Measurements from ENCODE around the gene FAM72A.
"Not testable (repeated sequence)": the region's sequence is repeated elsewhere in the genome, so short reads cannot be mapped to it uniquely, and the experiment has no call there.

The FAM72A gene

DNA sequence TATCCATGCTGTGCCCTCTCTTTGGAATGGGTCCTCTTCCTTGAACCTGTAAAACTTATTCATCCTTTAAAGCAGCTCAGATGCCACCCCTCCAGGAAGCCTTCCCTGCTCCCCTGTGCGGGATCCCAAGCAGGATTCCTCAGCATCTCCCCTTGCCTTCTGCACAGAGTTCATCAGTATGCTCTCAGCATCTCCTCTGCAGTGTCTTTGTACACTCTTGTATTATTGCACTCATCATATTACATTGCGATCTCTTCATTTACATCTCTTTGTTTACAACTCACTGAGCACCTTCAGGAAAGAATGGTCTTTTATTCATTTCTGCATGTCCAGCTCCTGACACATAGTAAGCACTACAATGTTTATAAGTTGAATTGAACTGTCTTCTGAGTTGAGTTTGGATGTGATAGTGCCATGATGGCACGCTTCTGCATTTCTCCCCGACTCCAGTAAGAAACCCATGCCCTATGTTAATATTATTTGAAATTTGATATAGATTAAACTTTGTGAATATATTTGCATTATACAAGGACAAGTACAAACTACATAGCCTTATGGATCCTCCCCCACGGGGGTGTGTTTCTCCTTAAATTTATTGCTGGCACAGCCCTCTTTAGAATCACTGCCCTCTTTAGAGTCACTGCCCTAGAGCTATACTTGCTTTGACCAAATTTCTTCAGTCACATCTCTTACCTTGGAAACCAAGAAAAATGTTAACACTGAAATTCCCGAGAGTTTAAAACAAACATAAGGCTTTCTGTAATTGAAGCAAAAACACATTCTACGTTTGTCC, 13.2 kb upstream of the FAM72A start:
- DNase-seq: not testable (repeated sequence)

DNA sequence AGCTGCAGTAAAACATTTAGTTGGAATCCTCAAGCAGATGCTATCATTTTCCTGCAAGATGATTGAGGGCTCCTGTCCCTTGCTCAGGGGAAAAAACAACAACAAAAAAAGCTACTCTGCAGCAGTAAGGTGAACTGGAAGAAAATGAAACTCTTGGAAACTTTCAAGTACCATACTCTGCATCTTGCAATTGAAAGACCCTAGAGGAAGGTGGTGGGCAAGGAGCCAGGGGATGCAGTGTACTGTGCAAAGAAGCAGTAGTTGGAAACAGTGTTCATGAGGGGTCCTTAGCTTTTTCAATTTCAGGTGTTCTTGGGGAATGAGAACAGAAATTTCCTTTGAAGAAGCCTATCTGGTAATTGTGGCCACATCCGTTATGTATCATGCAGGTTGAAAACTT, 8.2 kb upstream of the FAM72A start:
- not testable (repeated sequence) for DNase-seq

DNA sequence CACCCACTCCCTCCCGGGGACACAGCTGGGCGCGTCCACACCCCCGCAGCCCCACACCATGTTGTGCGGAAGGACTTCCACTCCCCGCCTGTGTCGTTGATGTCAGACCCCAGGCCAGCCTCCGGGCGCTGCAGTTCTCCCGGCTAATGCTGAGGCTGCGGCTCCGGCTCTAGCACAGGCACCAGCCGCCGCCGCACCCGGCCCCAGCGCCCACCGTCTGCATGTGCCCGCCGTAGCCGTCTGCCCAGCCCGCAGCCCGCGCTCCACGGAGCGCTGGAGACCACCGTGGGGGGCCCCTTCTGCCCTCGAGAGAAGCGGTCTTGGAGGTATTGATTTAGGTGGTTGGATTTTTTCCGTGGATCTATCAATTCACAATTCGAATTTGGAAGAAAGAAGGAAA, 2.9 kb upstream of the FAM72A start:
- DNase-seq: peak; percentile 4

DNA sequence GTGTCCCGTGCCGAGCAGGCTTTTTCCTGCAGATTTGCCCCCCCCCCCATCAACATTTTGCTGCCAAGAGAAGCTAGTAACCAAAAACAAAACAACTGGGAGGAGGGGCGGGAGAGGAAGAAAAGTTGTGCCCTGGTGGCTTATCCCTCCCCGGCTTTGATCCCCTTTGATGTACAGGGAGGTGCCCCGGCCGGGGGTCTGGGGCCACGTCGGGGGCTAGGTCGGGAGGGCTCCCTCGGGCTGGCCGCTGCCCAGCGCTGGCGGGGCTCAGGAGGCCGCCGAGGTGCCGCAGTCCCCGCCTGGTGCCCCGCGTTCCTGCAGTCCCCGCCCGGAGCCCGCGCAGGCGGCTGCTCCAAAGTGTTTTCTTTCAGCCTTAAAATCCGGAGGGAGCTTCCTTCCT, 2.2 kb upstream of the FAM72A start:
- DNase-seq: not testable (repeated sequence)

DNA sequence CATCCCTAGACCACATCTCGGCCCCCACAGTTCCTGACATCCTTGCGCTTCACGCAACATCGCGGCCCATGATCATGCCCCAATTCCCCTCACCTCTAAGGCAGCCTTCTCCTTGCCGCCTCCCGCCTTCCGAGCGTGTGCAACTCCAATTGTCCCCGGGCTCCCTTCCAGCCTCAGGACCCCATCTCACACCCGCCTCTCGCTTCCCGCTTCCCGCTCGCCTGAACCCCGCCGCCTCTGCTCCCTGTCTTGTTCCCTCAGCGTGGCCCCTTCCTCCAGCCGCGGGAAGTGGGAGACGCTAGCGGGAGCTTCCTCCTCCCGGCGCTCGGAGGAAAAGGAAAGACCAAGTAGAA, 1.5 kb upstream of the FAM72A start:
- not testable (repeated sequence) for DNase-seq

DNA sequence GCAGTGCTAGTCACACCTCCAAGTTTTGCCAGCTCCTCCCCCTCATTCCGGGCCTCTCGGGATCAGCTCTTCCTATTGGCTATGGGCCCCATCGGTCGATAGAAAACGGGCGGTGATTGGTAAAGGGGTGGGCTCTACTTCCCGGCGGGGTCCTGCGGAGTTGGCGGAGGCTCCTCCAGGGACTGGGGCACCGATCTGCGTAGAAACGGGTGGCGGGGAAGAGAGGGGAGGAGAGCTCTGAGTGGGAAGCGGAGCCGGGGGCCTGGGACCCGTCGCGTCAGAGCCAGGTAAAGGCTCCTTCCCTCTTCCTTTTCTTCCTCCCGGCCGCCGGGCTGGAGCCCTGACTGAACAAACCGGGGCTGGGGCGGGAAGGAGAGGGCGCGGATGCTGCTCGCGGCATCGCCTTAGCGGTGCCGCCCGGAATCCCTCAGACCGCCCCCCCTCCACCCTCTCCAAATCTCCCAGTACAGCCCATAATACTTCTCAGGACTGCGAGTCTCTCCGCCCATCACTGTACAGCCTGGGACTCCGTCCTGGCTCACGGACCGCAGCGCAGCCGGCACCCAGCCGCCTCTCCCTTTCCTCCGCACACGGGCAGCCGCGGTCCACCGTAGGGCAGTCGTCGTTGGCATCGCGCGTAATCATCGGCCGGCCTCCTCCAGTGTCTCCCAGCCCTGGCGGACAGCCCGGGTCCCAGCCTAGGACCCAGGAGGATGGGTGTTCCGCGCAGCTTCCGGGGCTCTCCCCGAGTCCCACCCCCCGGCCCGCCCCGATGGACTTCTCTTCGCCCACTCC, 922 bp upstream of the FAM72A start, which contains the start of gene SRGAP2:
TSS of gene SRGAP2 (plus strand) at position 178 of the 795 bp plus-strand sequence. CDS start 2,430 bp downstream, outside the sequence.
- not testable (repeated sequence) for DNase-seq

DNA sequence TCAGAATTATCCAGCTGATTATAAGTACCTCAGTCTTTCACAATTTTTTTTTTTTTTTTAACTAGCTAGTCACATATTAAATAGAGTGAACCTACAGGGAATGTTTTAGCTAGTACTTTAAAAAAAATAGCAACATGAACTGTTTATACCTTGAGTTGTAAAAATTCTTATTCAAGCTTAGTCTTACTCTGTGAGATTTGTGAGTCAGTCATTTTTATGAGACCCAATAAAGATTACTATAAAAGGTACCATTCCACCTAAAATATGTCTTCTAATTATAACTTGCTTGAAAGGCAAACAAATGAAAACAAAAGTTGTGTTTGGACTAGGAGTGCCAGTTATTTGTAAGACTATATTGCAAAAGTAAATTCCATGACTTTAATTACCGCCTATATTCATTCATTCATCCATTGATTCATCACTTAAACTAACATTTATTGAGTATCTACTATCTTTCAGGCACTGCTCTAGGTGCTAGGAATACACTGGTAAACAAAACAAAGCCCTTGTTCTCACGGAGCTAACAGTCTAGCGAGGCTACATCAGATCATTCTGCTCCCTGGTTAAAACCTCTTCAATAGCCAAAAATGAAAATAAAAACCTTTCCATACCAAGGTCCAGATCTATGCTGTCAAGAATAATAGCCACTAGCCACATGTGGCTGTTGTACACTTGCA, 5.8 kb downstream of the FAM72A start:
- DNase-seq: not testable (repeated sequence)

DNA sequence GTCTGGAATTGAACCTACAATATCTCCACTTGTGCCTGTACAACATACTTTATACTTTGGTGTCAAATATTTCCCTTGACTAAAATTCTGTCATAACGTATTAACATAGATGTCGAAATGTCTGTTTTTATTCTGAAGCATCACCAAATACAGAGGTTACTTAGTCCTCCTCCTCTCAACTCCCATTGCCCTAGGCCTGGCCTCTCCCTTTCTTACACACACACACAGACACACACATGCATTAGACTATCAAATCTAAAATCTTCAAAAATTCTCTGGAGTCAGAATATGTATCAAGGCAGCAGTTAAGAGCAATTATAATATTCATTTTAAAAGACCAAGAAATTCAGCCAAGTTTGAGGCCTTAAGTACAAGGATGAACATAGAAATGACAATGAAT, 7.5 kb downstream of the FAM72A start:
- not testable (repeated sequence) for DNase-seq

DNA sequence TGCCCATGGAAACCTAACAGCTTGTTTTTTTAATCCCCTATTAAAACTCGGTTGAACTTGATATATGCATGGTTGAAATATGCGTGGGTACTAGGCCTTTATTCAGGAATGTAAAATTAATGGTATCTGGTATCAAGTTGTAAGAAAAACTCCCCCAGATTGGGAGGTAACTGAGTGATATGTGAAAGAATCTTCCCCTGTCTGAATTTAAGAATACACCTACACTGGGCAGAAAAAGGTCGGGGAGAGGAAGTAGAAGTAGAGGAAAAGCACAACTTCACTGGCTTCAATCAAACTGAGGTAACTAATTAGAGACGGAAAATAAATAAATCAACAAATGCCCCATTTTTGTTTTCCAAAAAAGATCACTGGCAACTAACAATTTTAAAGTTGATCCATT, 15.8 kb downstream of the FAM72A start:
- DNase-seq: not testable (repeated sequence)

DNA sequence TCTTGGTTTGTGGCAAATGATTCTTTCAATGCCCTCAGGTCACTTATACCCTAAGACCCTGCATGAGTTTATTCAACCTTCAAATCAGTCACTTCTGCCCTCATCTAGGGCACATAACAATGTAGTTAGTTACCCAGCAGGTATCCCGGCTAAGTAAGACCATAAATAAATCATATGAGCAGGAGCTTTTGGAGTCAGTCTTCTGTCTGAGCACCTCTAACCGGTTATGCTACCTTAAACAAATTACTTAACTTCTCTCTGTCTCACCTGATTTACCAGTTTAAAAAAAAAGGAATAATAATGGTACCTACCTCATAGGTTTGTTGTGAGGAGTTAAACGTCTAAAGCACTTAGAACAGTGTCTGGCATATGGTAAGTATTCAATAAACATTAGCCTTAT, 16.9 kb downstream of the FAM72A start:
- not testable (repeated sequence) for DNase-seq

DNA sequence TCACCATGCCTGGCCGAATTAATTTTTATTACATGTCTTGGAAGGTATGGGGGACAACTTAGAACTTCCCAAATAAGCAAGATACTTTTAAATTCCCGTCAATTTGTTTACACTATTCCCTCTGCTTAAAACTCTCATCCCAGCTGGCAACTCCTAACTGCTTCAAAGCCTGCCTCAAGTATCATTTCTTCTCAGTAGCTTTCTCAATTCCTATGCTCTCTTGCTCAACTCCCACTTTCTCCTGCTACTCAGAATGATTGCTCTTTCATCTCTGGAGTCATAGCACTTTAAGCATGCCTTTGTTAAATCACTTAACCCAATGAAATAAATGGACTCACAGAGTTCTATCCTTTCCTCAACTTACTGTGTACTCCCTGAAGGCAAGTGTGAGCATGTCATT, 18.9 kb downstream of the FAM72A start:
- not testable (repeated sequence) for DNase-seq

DNA sequence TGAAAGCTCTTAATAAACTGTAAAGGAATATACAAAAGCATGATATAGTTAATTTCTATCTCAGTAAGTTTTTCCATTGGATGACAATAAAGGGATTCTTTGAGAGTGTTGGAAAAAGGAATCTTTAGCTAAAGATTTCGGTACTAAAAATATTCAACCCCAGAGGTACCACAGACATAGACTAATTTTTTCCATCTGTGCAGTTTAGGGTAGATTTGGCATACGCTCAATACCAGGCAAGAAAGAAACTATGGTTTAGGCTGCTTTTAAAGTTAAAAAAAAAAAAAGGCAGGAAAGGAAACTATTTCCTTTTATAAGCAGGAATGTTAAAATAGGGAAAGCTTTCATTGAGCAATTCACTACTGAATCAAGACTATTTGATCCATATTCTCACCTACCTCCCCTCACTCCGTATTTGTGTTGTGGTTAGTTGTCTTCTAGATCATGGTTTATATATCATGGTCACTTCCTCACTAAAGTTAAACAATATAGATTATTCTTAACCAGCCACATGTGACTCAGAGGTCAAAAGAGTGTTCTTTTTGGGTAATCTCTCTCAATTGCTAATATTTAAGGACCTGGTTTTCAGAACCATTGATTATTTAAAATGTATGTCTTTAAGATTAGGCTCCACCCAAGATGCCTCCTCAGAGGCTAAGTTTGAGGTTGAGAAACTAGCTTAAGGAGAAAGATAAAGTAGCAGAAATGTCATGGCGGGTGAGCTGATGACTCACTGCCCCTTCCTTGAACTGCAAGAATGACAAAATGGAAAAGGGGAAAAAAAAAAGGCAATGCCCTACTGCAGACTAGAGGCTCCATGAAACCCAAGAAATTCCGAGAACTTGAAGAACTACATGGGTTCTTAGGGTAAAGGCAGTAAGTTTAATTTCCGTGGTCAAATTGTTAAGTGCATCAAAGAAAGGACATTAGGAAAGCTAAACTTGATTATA, 20.0 kb downstream of the FAM72A start:
- not testable (repeated sequence) for DNase-seq

DNA sequence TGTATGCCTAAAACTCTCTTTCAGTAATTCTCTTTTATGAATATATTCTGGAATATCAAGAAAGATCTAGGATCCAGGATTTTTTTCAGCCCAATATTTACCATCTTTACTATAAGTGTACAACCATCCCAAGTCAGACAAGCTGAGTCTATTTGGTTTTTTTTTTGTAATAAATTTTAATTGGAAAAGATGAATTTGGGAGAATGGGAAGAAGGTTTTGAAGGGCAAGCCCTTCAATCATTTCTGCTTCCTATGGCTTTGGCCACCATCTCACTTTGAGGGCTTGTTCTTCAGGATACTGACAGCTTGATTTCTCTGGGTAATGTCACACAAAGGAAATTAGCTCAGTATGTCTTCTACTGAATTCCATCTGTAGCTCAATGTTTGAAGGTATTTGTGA, 23.0 kb downstream of the FAM72A start:
- DNase-seq: not testable (repeated sequence)

DNA sequence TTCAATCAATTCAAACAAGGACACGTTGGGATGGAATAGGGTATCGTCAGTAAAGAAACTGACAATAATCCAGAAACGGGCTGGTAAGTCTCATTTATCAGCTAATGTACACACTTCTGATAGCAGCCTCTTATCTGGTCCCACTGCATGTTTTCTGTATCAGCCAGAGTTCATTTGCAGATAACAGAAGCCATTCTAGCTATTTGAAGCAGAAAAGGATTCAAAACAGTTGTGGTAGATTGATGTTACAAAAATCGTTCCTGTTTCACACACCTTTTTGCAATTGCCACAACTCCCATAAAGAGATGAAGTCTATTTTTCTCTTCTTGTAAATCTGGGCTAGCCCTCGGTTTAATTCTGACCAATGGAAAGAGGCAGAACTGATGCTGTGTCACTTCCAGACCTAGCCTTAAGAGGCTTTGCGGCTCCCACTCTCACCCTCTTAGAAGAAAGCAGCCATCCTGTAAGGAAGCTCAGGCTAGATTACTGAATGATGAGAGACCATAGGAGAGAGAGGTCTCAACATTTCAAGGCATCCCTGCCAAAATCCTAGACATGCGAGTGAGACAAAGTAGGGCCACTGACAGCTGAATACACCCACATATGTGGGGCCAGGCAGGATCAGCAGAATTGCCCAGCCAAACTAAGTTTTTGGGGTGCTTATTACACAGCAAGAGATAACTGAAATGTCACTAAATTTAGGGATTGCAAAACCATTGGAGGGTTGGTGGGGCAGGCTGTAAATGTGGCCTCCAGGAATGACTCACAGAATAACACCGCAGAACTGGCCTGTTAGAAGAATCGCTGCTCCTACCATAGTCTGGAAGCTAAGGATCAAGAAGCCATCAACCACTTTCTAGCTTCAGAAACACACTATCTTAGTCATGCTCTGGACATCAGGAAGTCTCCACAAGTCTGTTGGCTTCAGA, 24.3 kb downstream of the FAM72A start:
- DNase-seq: not testable (repeated sequence)

DNA sequence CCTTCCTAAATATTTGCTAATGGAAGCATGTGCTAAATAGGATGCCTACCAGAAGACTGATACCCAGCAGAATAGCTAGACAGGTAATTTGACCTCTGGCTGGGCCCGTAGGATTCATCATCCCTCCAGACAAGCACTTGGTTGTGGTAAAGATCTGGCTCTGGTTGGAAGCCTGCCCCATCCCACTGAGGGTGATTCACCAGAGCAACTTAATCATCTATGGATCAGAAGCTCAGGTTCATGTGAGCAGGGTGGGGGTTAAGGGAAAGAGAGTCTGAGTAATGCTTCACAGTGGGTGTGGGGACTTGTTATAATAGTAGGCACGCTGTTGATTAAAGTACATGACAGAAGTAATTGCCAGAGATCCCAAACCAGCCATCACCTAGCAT, 26.5 kb downstream of the FAM72A start:
- DNase-seq: not testable (repeated sequence)

DNA sequence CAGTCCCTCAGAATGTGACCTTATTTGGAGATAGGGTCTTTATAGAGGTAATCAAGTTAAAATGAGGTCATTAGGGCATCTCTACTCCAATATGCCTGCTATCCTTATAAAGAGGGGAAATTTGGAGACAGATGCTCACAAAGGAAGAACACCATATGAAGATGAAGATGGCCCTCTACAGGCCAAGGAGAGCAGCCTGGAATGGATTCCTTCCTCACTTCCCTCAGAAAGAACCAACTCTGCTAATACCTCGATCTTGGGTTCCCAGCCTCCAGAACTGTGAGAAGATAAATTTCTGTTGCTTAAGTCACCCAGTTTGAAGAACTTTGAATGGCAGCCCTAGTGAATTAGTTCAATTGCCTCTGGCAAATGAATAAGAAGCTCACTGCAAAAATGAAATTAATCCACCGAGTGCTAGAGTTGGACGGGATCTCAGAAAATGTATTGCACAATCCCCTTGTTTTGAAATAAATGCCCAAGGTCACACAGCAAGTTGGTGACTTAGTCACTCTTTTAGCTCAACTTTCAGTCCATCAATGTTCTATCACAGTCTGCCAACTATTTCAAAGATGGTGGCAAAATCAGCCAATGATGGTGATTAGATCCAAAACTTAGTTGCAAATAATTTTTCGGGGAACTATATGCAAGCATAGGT, 27.1 kb downstream of the FAM72A start:
- DNase-seq: not testable (repeated sequence)

DNA sequence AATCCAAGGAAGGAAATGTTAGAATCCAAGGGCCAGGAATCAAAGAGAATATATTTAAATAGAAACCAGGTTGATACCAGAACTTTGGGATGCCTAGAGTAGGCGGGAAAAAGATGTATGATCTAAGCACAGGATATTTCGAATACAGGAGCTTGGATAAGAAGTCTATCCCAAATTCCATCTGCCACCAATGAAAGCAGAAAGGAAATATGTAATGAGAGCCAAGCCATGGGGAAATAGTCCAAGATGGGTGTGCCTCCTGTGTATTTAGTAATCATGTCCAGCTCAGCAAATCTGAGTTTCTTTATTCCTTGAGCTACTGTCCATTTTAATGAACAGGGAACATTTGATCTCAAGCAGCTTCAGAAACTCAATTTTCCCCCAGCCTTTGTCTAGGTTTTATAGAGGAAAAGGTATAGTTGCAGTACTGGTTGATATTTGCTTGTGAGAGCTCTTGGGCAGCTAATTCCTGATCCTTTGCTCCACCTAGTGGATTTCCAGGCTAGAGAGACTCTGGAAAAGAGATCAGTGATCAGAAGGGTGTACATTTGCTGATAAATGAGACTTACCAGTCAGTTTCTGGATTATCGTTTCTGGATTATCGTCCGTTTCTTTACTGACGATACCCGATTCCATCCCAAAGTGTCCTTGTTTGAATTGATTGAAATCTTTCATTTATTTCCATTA, 28.3 kb downstream of the FAM72A start:
- DNase-seq: not testable (repeated sequence)

DNA sequence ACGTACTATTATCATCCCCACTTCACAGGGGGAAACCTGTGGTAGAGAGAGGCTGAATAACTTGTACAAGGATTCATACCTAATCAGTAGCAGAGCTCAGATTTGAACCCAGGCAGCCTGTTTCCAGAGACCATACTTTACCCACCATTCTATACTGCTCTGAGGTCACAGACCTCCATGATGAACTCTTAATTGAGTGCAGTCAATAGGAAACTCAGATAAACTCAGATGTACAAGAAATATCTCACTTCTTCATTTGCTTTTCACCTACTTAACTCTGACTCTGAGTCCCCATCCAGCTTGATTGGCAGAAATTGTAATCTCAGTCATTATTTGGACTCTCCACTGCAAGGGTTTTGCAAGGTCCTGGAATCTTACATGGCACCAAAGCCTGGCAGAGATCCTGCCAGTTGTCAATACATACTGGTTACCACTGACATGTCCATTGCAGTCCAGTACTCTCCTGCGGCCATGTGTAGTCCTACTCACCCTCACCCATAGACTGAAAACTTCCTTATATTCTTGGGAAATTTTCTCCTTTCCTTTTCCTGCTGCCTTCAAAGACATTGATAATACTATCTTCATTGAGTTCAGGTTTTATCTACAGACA, 29.4 kb downstream of the FAM72A start:
- DNase-seq: not testable (repeated sequence)

DNA sequence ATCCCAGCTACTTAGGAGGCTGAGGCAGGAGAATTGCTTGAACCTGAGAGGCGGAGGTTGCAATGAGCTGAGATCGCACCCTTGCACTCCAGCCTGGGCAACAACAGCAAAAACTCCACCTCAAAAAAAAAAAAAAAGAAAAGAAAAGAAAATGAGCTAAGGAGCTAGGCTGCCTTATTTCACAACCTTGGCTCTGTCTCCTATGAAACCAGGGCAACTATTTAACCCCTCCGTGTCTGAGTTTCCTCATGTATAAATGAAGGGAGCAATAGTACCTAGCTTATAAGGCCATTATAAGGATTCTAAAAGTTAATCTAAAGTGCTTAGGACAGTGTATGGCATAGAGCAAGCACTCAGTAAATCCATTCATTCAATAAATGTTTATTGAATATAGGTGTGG, 32.8 kb downstream of the FAM72A start:
- not testable (repeated sequence) for DNase-seq
